ENCODE results near the gene BRD3OS. TPM values are rescaled to one million over a fixed set of nuclear protein-coding genes. Genes with fewer than 3 reads are reported as not detected.

BRD3OS gene
- total and polyA plus RNA-seq, 2 of the 13 experiments (the other 11 are each of a cell fraction or from before 2014, with no cell fraction given) = 4.9 to 5.7 TPM

DNA sequence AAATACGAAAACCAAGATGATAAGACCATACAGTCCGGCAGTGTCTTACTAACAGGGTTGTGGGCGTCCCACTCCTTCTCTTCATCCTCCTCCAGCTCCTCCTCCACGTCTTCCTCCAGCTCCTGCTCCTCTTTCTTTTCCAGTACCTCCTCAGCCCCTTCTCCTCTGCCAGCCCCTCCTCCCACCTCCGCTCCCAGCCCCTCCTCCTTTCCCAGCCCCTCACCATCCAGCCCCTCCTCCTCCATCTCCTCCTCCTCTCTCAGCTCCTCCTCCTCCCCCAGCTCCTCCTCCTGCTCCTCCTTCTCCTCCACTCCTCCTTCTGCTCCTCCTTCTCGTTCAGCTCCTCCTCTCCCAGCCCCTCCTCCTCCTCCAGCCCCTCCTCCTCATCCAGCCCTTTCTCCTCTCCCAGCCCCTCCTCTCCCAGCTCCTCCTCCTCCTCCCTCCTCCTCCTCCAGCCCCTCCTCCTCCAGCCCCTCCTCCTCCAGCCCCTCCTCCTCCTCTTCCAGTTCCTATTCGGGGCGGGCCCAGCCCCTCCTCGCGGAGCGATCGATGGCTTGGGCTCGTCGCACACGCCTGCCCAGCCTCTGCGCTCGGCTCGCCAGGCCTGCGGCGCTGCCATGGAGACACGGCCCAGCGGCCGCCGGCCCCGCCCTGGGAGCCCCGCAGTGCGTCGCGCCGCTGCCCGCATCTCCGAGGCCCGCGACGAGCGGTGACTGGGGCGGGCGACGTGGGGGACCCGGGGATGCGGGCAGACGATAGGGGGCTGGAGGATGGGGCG, at the start of gene BRD3OS (continued):
- TF ChIP-seq HOXD1 (CRISPR knock-in tag; IDR thresholded peaks at IDR 0.05) (no peak), ZNF563 (CRISPR knock-in tag; IDR thresholded peaks at IDR 0.05) (peak; percentile 40; the same call in 1 of the 2 replicates), ZNF549 (CRISPR knock-in tag; IDR thresholded peaks at IDR 0.05) (no peak), RAD21 (CRISPR knock-in tag; IDR thresholded peaks at IDR 0.05) (no peak), ZNF747 (CRISPR knock-in tag; IDR thresholded peaks at IDR 0.05; ENCODE audit: borderline replicate concordance) (no peak), ZNF883 (CRISPR knock-in tag; IDR thresholded peaks at IDR 0.05; ENCODE audit: not compliant biosample characterization) (no peak), ZIK1 (CRISPR knock-in tag; IDR thresholded peaks at IDR 0.05; ENCODE audit: borderline replicate concordance, low read depth) (no peak), ERF (CRISPR knock-in tag; IDR thresholded peaks at IDR 0.05) (no peak), ZBTB3 (CRISPR knock-in tag; IDR thresholded peaks at IDR 0.05; ENCODE audit: borderline replicate concordance, low read depth) (no peak), HNF4A (CRISPR knock-in tag; IDR thresholded peaks at IDR 0.05) (no peak), ZNF781 (CRISPR knock-in tag; IDR thresholded peaks at IDR 0.05; ENCODE audit: borderline replicate concordance, not compliant biosample characterization) (no peak), SAFB2 (CRISPR knock-in tag; IDR thresholded peaks at IDR 0.05; ENCODE audit: borderline replicate concordance, low read depth) (no peak), NFKBIZ (CRISPR knock-in tag; IDR thresholded peaks at IDR 0.05) (no peak), ZNF703 (CRISPR knock-in tag; IDR thresholded peaks at IDR 0.05; ENCODE audit: borderline replicate concordance) (no peak), HMGA1 (CRISPR knock-in tag; conservative IDR thresholded peaks at IDR 0.05) (no peak), ZMYM4 (CRISPR knock-in tag; IDR thresholded peaks at IDR 0.05) (peak; percentile 37; the same call in 1 of the 2 replicates)
- TF ChIP-seq, protein P1, sequence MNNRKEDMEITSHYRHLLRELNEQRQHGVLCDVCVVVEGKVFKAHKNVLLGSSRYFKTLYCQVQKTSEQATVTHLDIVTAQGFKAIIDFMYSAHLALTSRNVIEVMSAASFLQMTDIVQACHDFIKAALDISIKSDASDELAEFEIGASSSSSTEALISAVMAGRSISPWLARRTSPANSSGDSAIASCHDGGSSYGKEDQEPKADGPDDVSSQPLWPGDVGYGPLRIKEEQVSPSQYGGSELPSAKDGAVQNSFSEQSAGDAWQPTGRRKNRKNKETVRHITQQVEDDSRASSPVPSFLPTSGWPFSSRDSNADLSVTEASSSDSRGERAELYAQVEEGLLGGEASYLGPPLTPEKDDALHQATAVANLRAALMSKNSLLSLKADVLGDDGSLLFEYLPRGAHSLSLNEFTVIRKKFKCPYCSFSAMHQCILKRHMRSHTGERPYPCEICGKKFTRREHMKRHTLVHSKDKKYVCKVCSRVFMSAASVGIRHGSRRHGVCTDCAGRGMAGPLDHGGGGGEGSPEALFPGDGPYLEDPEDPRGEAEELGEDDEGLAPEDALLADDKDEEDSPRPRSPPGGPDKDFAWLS (CRISPR knock-in tag; IDR thresholded peaks at IDR 0.05; ENCODE audit: borderline replicate concordance) = 0 out of 2 replicates have a peak, but pooled peaks have one; percentile 40
- TF ChIP-seq, protein P2, sequence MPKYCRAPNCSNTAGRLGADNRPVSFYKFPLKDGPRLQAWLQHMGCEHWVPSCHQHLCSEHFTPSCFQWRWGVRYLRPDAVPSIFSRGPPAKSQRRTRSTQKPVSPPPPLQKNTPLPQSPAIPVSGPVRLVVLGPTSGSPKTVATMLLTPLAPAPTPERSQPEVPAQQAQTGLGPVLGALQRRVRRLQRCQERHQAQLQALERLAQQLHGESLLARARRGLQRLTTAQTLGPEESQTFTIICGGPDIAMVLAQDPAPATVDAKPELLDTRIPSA (CRISPR knock-in tag; IDR thresholded peaks at IDR 0.05; ENCODE audit: borderline replicate concordance) = no peak
- TF ChIP-seq, protein P3, sequence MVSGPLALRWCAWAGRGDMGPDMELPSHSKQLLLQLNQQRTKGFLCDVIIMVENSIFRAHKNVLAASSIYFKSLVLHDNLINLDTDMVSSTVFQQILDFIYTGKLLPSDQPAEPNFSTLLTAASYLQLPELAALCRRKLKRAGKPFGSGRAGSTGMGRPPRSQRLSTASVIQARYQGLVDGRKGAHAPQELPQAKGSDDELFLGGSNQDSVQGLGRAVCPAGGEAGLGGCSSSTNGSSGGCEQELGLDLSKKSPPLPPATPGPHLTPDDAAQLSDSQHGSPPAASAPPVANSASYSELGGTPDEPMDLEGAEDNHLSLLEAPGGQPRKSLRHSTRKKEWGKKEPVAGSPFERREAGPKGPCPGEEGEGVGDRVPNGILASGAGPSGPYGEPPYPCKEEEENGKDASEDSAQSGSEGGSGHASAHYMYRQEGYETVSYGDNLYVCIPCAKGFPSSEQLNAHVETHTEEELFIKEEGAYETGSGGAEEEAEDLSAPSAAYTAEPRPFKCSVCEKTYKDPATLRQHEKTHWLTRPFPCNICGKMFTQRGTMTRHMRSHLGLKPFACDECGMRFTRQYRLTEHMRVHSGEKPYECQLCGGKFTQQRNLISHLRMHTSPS (CRISPR knock-in tag; IDR thresholded peaks at IDR 0.05; ENCODE audit: low read depth) = no peak
- TF ChIP-seq, protein P4, sequence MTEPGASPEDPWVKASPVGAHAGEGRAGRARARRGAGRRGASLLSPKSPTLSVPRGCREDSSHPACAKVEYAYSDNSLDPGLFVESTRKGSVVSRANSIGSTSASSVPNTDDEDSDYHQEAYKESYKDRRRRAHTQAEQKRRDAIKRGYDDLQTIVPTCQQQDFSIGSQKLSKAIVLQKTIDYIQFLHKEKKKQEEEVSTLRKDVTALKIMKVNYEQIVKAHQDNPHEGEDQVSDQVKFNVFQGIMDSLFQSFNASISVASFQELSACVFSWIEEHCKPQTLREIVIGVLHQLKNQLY (CRISPR knock-in tag; IDR thresholded peaks at IDR 0.05) = no peak
- TF ChIP-seq, protein P5, sequence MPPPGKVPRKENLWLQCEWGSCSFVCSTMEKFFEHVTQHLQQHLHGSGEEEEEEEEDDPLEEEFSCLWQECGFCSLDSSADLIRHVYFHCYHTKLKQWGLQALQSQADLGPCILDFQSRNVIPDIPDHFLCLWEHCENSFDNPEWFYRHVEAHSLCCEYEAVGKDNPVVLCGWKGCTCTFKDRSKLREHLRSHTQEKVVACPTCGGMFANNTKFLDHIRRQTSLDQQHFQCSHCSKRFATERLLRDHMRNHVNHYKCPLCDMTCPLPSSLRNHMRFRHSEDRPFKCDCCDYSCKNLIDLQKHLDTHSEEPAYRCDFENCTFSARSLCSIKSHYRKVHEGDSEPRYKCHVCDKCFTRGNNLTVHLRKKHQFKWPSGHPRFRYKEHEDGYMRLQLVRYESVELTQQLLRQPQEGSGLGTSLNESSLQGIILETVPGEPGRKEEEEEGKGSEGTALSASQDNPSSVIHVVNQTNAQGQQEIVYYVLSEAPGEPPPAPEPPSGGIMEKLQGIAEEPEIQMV (CRISPR knock-in tag; IDR thresholded peaks at IDR 0.05; ENCODE audit: low read depth) = no peak; the same call in 1 of the 2 replicates
- TF ChIP-seq, protein P6, sequence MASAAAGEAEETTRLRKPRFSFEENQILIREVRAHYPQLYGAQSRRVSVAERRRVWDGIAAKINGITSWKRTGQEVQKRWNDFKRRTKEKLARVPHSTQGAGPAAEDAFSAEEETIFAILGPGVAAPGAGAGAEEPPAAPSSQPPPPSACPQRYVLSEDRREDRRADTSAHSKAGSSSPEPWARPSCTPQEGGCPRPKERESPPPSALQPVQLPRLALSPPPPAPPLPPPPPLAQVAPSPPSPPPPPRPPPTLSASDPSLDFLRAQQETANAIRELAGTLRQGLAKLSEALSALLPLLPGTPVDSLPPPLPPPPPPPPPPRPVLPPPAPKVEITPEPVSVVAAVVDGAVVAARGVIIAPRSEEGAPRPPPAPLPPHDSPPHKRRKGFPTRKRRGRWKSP (CRISPR knock-in tag; IDR thresholded peaks at IDR 0.05) = no peak
